ENCODE results near the gene NUDT1.

DNA sequence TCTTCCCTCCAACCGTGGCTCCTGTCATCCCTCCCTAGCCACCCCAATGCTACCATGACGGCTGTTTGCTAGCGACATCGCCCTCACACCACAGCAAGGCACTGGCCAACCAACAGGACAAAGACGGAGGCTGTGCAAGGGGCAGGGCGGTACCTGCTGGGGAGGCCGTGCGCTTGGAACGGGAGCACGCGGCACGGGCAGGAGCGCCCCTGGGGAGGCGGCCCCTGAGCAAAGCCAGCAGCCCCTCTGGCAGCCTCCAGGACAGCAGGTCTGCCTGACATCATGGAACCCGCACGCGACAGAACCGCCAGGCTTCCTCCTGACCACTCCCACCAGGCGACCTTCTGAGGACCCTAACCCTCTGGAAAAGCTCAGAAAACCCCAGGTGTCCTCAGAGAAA, 22.0 kb upstream of the NUDT1 start:
- TF ChIP-seq POLR2A (IDR thresholded peaks at IDR 0.05; ENCODE audit: low read length) (no peak), GATA1 (IDR thresholded peaks at IDR 0.05; ENCODE audit: low read depth, low read length) (no peak)
